ENCODE results near the gene CACNG4.

- TF ChIP-seq CTCF (IDR thresholded peaks at IDR 0.05) (no peak), CEBPB (IDR thresholded peaks at IDR 0.05) (peak in 1 of 2 experiments; percentile 50; a peak in 2 of 4 replicates)
These were observed 33.6 kb upstream of the CACNG4 start for GRCh38 chr17:66930933-66931332.

Measured in A549 (cell line).